Caco-2 (cell line): Measurements from ENCODE around the gene HIBCH. TPM values are rescaled to one million over a fixed set of nuclear protein-coding genes. Genes with fewer than 3 reads are reported as not detected.

Experiments used
- BruUV-seq: library from RNA; stranded (reverse); fragments of 400-500 nt; replicated peaks from 2 replicates; lab custom pipeline; 2021; lab: Mats Ljungman, UMichigan
- CTCF ChIA-PET: fragments of 300-600 bp; sonication (Branson Sonifier 250); formaldehyde crosslinking; loops from one replicate; lab custom pipeline; 2022; ENCODE audit warnings: antibody characterized with exemption; lab: Charles Lee
- POLR2A ChIA-PET: fragments of 300-600 bp; sonication (Branson Sonifier 250); formaldehyde crosslinking; loops from one replicate; lab custom pipeline; 2022; ENCODE audit warnings: antibody characterized with exemption; lab: Charles Lee
- DNase-seq, 2 experiments: peaks; one replicate each; pipeline versions ENCODE4 v3.0.0 to v3.0.0-alpha.2; 2020 to 2022
- H3K27me3 ChIP-seq: replicated peaks from 2 replicates; pipeline ENCODE4 v1.6.0; 2011; ENCODE audit warnings: low read length; ENCODE audit not compliant: control insufficient read depth, insufficient read depth
- H3K36me3 ChIP-seq: 2 replicates; pipeline ENCODE4 v1.5.1; 2011; ENCODE audit warnings: low read length; ENCODE audit not compliant: control insufficient read depth, insufficient read depth
- H3K4me1 ChIP-seq: fragments of 250-450 bp; sonication (Bioruptor Pico); 2 replicates; pipeline ENCODE4 v1.5.1; 2020; ENCODE audit warnings: mild to moderate bottlenecking
- H3K4me3 ChIP-seq: 2 replicates; pipeline ENCODE4 v1.5.1; 2011; ENCODE audit warnings: low read depth, mild to moderate bottlenecking, control low read depth, low read length
- H3K9me3 ChIP-seq: fragments of 250-450 bp; sonication (Bioruptor Pico); 2 replicates; pipeline ENCODE4 v1.5.1; 2020; ENCODE audit warnings: mild to moderate bottlenecking, moderate library complexity
- H3K27ac Mint-ChIP-seq: one replicate; pipeline ENCODE4 v1.8.0; 2022; ENCODE audit warnings: mixed read lengths; ENCODE audit not compliant: unreplicated experiment
- H3K27me3 Mint-ChIP-seq: one replicate; pipeline ENCODE4 v1.8.0; 2022; ENCODE audit warnings: mixed read lengths; ENCODE audit not compliant: insufficient read depth, unreplicated experiment
- H3K36me3 Mint-ChIP-seq: one replicate; pipeline ENCODE4 v1.8.0; 2022; ENCODE audit warnings: mild to moderate bottlenecking, mixed read lengths; ENCODE audit not compliant: insufficient read depth, unreplicated experiment
- H3K4me1 Mint-ChIP-seq: one replicate; pipeline ENCODE4 v1.8.0; 2022; ENCODE audit warnings: low read depth, mixed read lengths; ENCODE audit not compliant: unreplicated experiment
- H3K4me3 Mint-ChIP-seq: one replicate; pipeline ENCODE4 v1.8.0; 2022; ENCODE audit warnings: mild to moderate bottlenecking, moderate library complexity, mixed read lengths; ENCODE audit not compliant: unreplicated experiment
- H3K9me3 Mint-ChIP-seq: one replicate; pipeline ENCODE4 v1.8.0; 2022; ENCODE audit warnings: mixed read lengths; ENCODE audit not compliant: unreplicated experiment
- intact Hi-C: fragments of 100-400 bp; cut with micrococcal nuclease; formaldehyde crosslinking; loops from one replicate; pipeline ENCODE4 v1.10.0; 2022; ENCODE audit not compliant: unreplicated experiment
- total RNA-seq: library from RNA; stranded (reverse); gene quantifications from 2 replicates; pipeline ENCODE4 v1.2.3, GENCODE V29; 2022
- TF ChIP-seq, protein P1 (sequence below), 2 experiments: fragments of 200-600 bp in 1 of 2; IDR thresholded peaks; 1 replicate in 1 of 2; 2 replicates in 1 of 2; pipeline versions ENCODE4 v1.5.1 to v1.8.0; 2011 to 2022; ENCODE audit warnings: antibody characterized with exemption in 1 of 2, control low read depth in 1 of 2, inconsistent platforms in 1 of 2, low read depth in 1 of 2, low read length in 1 of 2, mild to moderate bottlenecking in 1 of 2, moderate library complexity in 1 of 2; ENCODE audit not compliant: insufficient read depth in 1 of 2, severe bottlenecking in 1 of 2, unreplicated experiment in 1 of 2

The HIBCH gene
- total RNA-seq, 1 experiment from 2014 or later = 34.4 TPM

DNA sequence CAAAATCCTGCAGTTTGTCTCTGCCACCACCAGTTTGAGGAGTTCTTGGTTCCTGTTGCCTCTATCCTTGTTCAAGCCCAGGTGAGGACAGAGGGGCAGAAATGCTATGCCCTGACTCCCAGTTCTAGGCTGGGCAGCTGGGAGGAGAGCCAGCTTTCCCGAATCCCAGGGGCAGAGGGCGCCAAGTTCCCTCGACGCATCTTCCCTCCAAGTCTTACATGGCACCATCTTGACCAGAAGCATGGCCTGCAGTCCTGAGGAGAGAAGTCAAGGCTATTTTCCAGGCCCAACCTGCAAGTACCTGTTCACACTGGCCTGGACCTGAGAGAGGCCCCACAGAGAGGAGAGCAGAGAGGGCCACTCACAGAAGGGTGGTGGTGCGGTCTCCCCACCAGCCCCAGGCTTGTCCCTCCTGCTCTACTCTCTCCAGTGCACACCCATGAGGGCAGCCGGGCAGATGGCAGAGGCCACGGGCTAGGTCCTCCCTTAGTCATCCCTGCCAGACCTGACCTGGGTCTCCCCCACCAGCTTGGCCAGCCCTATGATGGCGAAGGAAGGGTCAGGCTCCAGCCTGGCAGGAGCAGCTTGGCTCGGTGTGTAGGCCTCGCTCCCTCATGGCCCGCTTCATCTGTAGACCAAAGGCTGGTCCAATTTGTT is 141.4 kb downstream of the HIBCH start:
- H3K4me3 ChIP-seq = no peak overlapping the region
- intact Hi-C loops = no loop called here
- Mint-ChIP-seq H3K4me1 (peaks cover 6% of the 10 kb centered on the region), H3K27me3 (no peaks in the 10 kb centered on the region), H3K4me3 (no peak overlapping the region), H3K9me3 (peaks cover 14% of the 10 kb centered on the region), H3K27ac (no peak overlapping the region), H3K36me3 (peaks cover 6% of the 10 kb centered on the region)
- POLR2A ChIA-PET = no interaction called here
- H3K4me1 ChIP-seq = 0 out of 2 replicates have a peak, but pooled peaks cover 4% of the 10 kb centered on the region
- DNase-seq = no peak
- CTCF ChIA-PET = interaction anchor here (0.8 kb wide), 1 partner anchor 18 kb away, joined by 3 read pairs; no protein-coding TSS in a partner anchor
- no TSS peak for BruUV-seq
- H3K9me3 ChIP-seq = peaks cover 5% of the 10 kb centered on the region; the same call in 1 of the 2 replicates
- H3K36me3 ChIP-seq = no peaks in the 10 kb centered on the region
- TF ChIP-seq, protein P1, sequence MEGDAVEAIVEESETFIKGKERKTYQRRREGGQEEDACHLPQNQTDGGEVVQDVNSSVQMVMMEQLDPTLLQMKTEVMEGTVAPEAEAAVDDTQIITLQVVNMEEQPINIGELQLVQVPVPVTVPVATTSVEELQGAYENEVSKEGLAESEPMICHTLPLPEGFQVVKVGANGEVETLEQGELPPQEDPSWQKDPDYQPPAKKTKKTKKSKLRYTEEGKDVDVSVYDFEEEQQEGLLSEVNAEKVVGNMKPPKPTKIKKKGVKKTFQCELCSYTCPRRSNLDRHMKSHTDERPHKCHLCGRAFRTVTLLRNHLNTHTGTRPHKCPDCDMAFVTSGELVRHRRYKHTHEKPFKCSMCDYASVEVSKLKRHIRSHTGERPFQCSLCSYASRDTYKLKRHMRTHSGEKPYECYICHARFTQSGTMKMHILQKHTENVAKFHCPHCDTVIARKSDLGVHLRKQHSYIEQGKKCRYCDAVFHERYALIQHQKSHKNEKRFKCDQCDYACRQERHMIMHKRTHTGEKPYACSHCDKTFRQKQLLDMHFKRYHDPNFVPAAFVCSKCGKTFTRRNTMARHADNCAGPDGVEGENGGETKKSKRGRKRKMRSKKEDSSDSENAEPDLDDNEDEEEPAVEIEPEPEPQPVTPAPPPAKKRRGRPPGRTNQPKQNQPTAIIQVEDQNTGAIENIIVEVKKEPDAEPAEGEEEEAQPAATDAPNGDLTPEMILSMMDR (IDR thresholded peaks at IDR 0.05; ENCODE audit: insufficient read depth in 1 of 2, low read depth in 1 of 2, low read length in 1 of 2, severe bottlenecking in 1 of 2, unreplicated experiment in 1 of 2) = no peak
- H3K27me3 ChIP-seq = no peaks in the 10 kb centered on the region

DNA sequence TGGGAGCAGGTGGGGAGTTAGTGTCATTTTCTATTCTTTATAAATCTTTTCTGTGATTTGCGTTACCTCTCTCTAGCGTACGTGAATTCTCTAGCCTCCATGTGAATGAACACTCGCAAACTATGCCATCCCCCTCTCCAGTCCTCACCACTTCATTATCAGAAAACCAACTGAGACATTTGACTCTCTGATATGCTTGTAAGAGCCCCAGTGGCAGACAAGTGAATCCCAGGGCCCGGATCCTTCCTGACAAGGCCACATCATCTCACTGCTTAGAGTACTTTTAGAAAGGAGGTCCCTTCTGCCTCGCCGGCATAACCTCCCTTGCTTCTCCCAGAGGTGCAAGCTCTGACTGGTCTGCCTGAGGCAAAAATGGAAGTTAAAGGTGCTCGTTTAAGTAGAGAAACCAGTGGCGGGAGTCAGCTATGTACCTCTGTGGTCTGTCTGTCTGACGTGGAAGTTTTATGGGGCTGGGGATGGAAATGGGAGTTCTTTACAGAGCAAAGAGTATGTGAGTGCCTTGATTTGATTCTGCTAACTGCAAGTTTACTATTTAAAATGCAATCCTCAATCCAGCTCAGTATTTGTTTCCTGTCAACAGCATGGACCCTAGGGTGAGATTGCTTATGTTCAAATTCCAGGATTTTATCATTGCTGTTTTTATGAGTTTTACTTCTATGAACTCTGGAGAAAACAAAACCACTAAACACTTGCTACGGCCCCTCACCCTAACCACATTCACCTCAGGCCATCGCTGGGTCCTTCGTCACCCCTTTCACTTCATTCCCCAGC is 142.2 kb downstream of the HIBCH start:
- DNase-seq = no peak
- no peaks in the 10 kb centered on the region for H3K27me3 ChIP-seq
- H3K27ac Mint-ChIP-seq = no peak overlapping the region
- TF ChIP-seq, protein P1 (IDR thresholded peaks at IDR 0.05; ENCODE audit: insufficient read depth in 1 of 2, low read depth in 1 of 2, low read length in 1 of 2, severe bottlenecking in 1 of 2, unreplicated experiment in 1 of 2) = no peak
- intact Hi-C loops = no loop called here
- peaks cover 5% of the 10 kb centered on the region; the same call in 1 of the 2 replicates for H3K9me3 ChIP-seq
- CTCF ChIA-PET = interaction anchor here (0.8 kb wide), 1 partner anchor 17 kb away, joined by 3 read pairs; no protein-coding TSS in a partner anchor
- peaks cover 5% of the 10 kb centered on the region for H3K4me1 ChIP-seq
- BruUV-seq = no TSS peak
- POLR2A ChIA-PET = no interaction called here
- H3K9me3 Mint-ChIP-seq = peaks cover 14% of the 10 kb centered on the region
- no peaks in the 10 kb centered on the region for H3K36me3 ChIP-seq
- peaks cover 6% of the 10 kb centered on the region for H3K4me1 Mint-ChIP-seq
- peaks cover 6% of the 10 kb centered on the region for H3K36me3 Mint-ChIP-seq
- H3K27me3 Mint-ChIP-seq = no peaks in the 10 kb centered on the region
- H3K4me3 Mint-ChIP-seq = no peak overlapping the region
- no peak overlapping the region for H3K4me3 ChIP-seq

DNA sequence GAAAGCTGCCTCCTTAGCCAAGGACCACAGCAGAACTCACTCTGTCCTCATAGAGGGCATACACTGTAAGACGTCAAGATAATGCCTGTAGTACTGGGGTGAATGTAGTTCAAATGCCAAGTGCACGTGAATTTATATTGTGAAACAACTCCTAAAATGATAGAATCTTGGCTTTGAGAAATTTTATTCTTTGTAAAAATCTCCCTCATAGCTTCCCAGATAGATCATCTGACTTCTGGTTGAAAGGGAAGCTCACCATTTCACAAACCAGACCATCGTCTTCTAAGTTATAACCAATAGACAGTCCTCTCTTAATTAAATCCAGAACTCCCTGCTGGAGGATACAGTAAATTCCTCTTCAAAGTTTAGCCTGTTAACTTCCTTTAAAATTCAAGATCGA is 146.2 kb downstream of the HIBCH start:
- peaks cover 21% of the 10 kb centered on the region for H3K4me1 Mint-ChIP-seq
- TF ChIP-seq, protein P1 (IDR thresholded peaks at IDR 0.05; ENCODE audit: insufficient read depth in 1 of 2, low read depth in 1 of 2, low read length in 1 of 2, severe bottlenecking in 1 of 2, unreplicated experiment in 1 of 2) = no peak
- intact Hi-C loops = no loop called here
- H3K27ac Mint-ChIP-seq = no peak overlapping the region
- peaks cover 5% of the 10 kb centered on the region; the same call in 1 of the 2 replicates for H3K9me3 ChIP-seq
- H3K4me3 ChIP-seq = no peak overlapping the region
- no peak overlapping the region for H3K4me3 Mint-ChIP-seq
- H3K9me3 Mint-ChIP-seq = peaks cover 22% of the 10 kb centered on the region
- no TSS peak for BruUV-seq
- H3K27me3 Mint-ChIP-seq = no peaks in the 10 kb centered on the region
- POLR2A ChIA-PET = no interaction called here
- peaks cover 25% of the 10 kb centered on the region for H3K4me1 ChIP-seq
- DNase-seq = no peak
- H3K27me3 ChIP-seq = no peaks in the 10 kb centered on the region
- H3K36me3 Mint-ChIP-seq = no peaks in the 10 kb centered on the region
- CTCF ChIA-PET = no interaction called here
- no peaks in the 10 kb centered on the region for H3K36me3 ChIP-seq
